Tibial nerve (tissue), 4 donors: Measurements from ENCODE around the gene SPATA31C1. TPM values are rescaled to one million over a fixed set of nuclear protein-coding genes. Genes with fewer than 3 reads are reported as not detected.

Experiments
- DNase-seq, 2 donors: peaks; one replicate each; pipeline ENCODE4 v3.0.0-alpha.2; 2019; ENCODE audit warnings: low spot score in 2 of 2
- H3K27ac ChIP-seq, 4 donors: fragments of 200-600 bp; sonication (generic) in 3 of 4; one replicate each; pipeline ENCODE4 v1.5.1; 2017 to 2019; ENCODE audit warnings: mild to moderate bottlenecking in 1 of 4
- H3K27me3 ChIP-seq, 2 donors: fragments of 200-600 bp; sonication (generic) in 1 of 2; one replicate each; pipeline versions ENCODE4 v1.5.1 to v1.6.0; 2017 to 2019
- H3K36me3 ChIP-seq, 3 donors: fragments of 200-600 bp; sonication (generic); one replicate each; pipeline ENCODE4 v1.5.1; 2018 to 2019
- H3K4me1 ChIP-seq, 4 donors: fragments of 200-600 bp; sonication (generic) in 3 of 4; one replicate each; pipeline ENCODE4 v1.5.1; 2017 to 2019
- H3K4me3 ChIP-seq, 4 donors: fragments of 200-600 bp; sonication (generic) in 3 of 4; one replicate each; pipeline ENCODE4 v1.5.1; 2017 to 2019; ENCODE audit warnings: mild to moderate bottlenecking in 1 of 4, moderate library complexity in 1 of 4
- H3K9me3 ChIP-seq, 4 donors: fragments of 200-600 bp; sonication (generic) in 3 of 4; one replicate each; pipeline ENCODE4 v1.5.1; 2017 to 2019
- CTCF ChIP-seq, 5 experiments: fragments of 200-600 bp in 3 of 5; fragments of 450-650 bp in 2 of 5; sonication (generic) in 3 of 5; IDR thresholded peaks; one replicate each; pipeline ENCODE4 v1.5.1; 2016 to 2019; ENCODE audit warnings: antibody characterized with exemption in 5 of 5, mild to moderate bottlenecking in 3 of 5, moderate library complexity in 2 of 5
- EP300 ChIP-seq, 2 donors: sonication (generic); formaldehyde crosslinking; IDR thresholded peaks; one replicate each; pipeline ENCODE4 v1.6.1; 2017; ENCODE audit warnings: antibody characterized with exemption in 2 of 2, mild to moderate bottlenecking in 1 of 2
- POLR2A ChIP-seq, 2 donors: fragments of 450-650 bp; IDR thresholded peaks; one replicate each; pipeline ENCODE4 v1.6.1; 2017; ENCODE audit warnings: antibody characterized with exemption in 2 of 2, mild to moderate bottlenecking in 2 of 2, moderate library complexity in 2 of 2
- WGBS, 2 donors: methylation state at CpG; one replicate each; pipeline ENCODE4 v1.1.5; 2018; 5-methylcytosine and 5-hydroxymethylcytosine counted together
- total RNA-seq, 4 donors: library from RNA; depleted of rRNA; stranded (reverse); fragments of >200 nt; gene quantifications; one replicate each; pipeline ENCODE4 v1.1.0, GENCODE V29; 2016

Gene SPATA31C1
- total RNA-seq, 4 donors from 2014 or later = not detected

- Histone ChIP-seq H3K27ac (no peak overlapping the region), H3K9me3 (peaks cover 0 to 13% (median 0%) of the 10 kb centered on the region in 4 donors), H3K27me3 (no peaks in the 10 kb centered on the region), H3K36me3 (no peaks in the 10 kb centered on the region), H3K4me1 (no peaks in the 10 kb centered on the region), H3K4me3 (no peak overlapping the region)
- no peak for TF ChIP-seq EP300 (IDR thresholded peaks at IDR 0.05)
- 80 to 85% methylated on average over 6 of the region's 6 CpGs for WGBS, 2 donors
- DNase-seq = no peak
Observed at GRCh38 chr9:87883274-87883673, 34.5 kb upstream of the SPATA31C1 start.

- H3K27me3 ChIP-seq = no peaks in the 10 kb centered on the region
- TF ChIP-seq POLR2A (IDR thresholded peaks at IDR 0.05) (no peak), EP300 (IDR thresholded peaks at IDR 0.05) (no peak)
- H3K4me1 ChIP-seq = no peaks in the 10 kb centered on the region
- no peak overlapping the region for H3K27ac ChIP-seq
- WGBS, 2 donors = 77 to 83% methylated on average over 7 to 8 of the region's 8 CpGs
- peaks cover 0 to 7% (median 0%) of the 10 kb centered on the region in 4 donors for H3K9me3 ChIP-seq
- no peak overlapping the region for H3K4me3 ChIP-seq
- no peak for DNase-seq
- no peaks in the 10 kb centered on the region for H3K36me3 ChIP-seq
Observed at GRCh38 chr9:87883990-87884389, 33.8 kb upstream of the SPATA31C1 start.

GRCh38 chr9:87884578-87885459, 32.9 kb upstream of the SPATA31C1 start:
- DNase-seq = no peak
- Histone ChIP-seq H3K4me3 (no peak overlapping the region), H3K27ac (no peak overlapping the region), H3K36me3 (no peaks in the 10 kb centered on the region), H3K4me1 (no peaks in the 10 kb centered on the region), H3K9me3 (peaks cover 0 to 7% (median 0%) of the 10 kb centered on the region in 4 donors), H3K27me3 (no peaks in the 10 kb centered on the region)
- WGBS, 2 donors = 92 to 94% methylated on average over 17 of the region's 17 CpGs
- TF ChIP-seq CTCF (IDR thresholded peaks at IDR 0.05) (no peak), POLR2A (IDR thresholded peaks at IDR 0.05) (no peak), EP300 (IDR thresholded peaks at IDR 0.05) (no peak)

- DNase-seq = no peak
- H3K27me3 ChIP-seq = no peaks in the 10 kb centered on the region
- no peak overlapping the region for H3K4me3 ChIP-seq
- WGBS, 2 donors = 83 to 89% methylated on average over 12 to 13 of the region's 13 CpGs
- TF ChIP-seq EP300 (IDR thresholded peaks at IDR 0.05) (no peak), POLR2A (IDR thresholded peaks at IDR 0.05) (no peak), CTCF (IDR thresholded peaks at IDR 0.05) (no peak)
- H3K36me3 ChIP-seq = no peaks in the 10 kb centered on the region
- H3K9me3 ChIP-seq = peaks cover 0 to 7% (median 0%) of the 10 kb centered on the region in 4 donors
- H3K27ac ChIP-seq = no peak overlapping the region
- no peaks in the 10 kb centered on the region for H3K4me1 ChIP-seq
Observed at GRCh38 chr9:87885484-87886189, 32.1 kb upstream of the SPATA31C1 start.

- 80 to 81% methylated on average over 11 of the region's 11 CpGs for WGBS, 2 donors
- H3K9me3 ChIP-seq = peaks cover 0 to 7% (median 0%) of the 10 kb centered on the region in 4 donors
- TF ChIP-seq CTCF (IDR thresholded peaks at IDR 0.05) (no peak), POLR2A (IDR thresholded peaks at IDR 0.05) (no peak), EP300 (IDR thresholded peaks at IDR 0.05) (no peak)
- no peak overlapping the region for H3K27ac ChIP-seq
- no peak for DNase-seq
- H3K36me3 ChIP-seq = no peaks in the 10 kb centered on the region
- H3K4me1 ChIP-seq = no peaks in the 10 kb centered on the region
- H3K27me3 ChIP-seq = no peaks in the 10 kb centered on the region
- H3K4me3 ChIP-seq = no peak overlapping the region
Observed at GRCh38 chr9:87886210-87886932, 31.4 kb upstream of the SPATA31C1 start.
